GM12872 (cell line): ENCODE measurements around the gene ST6GALNAC6.

Source experiments
- TF ChIP-seq, protein P1 (sequence below): IDR thresholded peaks from 3 replicates; pipeline ENCODE4 v1.5.1; 2011; ENCODE audit warnings: low read depth, mild to moderate bottlenecking, low read length, moderate library complexity; ENCODE audit not compliant: insufficient read depth

Gene ST6GALNAC6

DNA sequence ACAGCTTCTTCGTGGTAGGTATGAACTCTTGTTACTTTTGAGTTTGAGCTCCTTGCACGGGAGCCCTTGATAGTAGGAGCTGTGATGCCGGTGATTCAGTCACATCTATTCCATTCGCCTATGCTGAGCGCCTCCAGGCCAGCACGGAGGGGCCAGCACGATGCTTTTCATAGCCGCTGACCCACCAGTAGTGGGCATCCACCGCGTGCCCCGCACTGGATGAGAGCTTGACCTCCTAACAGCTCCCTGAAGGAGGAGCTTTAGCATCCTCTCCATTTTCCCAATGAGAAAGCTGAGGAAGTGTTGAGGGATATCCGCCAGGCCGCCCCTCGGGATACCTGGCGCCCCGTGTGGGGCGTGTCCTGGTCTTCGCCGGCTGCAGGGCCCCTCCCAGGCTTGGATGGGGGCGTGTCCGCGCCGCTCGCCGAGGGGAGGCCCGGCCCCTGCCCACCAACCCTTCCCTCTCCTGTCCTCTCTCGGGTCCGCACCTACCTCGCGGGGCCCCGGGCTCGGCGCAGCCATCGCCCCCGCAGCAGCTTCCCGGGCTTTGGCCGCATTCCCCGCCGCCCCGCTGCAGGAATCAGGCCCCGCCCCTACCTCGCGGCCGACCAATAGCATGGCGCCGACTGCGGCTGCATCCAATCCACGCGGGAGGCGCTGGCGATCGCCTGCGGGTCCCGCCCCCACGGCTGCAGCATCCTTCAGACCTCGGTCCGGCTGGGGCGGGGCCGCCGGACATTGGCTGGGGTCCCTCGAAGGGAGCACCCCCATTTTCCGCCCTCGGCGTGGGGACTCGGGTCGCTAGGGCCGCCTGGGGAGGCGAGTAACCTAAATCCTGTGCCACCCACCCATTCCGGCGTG is 31.1 kb upstream of the ST6GALNAC6 start, which contains the start of gene PIP5KL1:
Gene PIP5KL1 (minus strand): TSS at position 547 of the 861 bp plus-strand sequence. CDS start 25 bp downstream, at position 522.
- TF ChIP-seq, protein P1, sequence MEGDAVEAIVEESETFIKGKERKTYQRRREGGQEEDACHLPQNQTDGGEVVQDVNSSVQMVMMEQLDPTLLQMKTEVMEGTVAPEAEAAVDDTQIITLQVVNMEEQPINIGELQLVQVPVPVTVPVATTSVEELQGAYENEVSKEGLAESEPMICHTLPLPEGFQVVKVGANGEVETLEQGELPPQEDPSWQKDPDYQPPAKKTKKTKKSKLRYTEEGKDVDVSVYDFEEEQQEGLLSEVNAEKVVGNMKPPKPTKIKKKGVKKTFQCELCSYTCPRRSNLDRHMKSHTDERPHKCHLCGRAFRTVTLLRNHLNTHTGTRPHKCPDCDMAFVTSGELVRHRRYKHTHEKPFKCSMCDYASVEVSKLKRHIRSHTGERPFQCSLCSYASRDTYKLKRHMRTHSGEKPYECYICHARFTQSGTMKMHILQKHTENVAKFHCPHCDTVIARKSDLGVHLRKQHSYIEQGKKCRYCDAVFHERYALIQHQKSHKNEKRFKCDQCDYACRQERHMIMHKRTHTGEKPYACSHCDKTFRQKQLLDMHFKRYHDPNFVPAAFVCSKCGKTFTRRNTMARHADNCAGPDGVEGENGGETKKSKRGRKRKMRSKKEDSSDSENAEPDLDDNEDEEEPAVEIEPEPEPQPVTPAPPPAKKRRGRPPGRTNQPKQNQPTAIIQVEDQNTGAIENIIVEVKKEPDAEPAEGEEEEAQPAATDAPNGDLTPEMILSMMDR, result 0 out of 3 replicates have a peak, but pooled peaks have one; percentile 9

DNA sequence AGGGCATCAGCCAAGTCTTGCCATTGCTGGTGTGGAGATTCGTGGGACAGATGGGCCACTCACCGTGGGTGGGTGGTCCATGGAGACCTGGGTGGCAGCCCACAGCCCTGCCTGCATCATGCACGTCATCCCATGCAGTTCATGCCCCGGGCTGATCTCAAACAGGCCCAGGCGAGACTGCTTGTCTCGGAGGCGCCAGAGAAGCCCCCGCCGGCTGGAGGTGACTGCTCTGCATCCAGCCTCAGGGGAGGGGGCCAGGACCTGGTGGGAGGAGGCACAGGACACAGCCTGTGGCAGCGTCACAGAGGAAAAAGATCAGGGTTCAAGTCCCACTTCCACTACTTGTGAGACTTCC is 30.2 kb upstream of the ST6GALNAC6 start:
- TF ChIP-seq, protein P1, result no peak

DNA sequence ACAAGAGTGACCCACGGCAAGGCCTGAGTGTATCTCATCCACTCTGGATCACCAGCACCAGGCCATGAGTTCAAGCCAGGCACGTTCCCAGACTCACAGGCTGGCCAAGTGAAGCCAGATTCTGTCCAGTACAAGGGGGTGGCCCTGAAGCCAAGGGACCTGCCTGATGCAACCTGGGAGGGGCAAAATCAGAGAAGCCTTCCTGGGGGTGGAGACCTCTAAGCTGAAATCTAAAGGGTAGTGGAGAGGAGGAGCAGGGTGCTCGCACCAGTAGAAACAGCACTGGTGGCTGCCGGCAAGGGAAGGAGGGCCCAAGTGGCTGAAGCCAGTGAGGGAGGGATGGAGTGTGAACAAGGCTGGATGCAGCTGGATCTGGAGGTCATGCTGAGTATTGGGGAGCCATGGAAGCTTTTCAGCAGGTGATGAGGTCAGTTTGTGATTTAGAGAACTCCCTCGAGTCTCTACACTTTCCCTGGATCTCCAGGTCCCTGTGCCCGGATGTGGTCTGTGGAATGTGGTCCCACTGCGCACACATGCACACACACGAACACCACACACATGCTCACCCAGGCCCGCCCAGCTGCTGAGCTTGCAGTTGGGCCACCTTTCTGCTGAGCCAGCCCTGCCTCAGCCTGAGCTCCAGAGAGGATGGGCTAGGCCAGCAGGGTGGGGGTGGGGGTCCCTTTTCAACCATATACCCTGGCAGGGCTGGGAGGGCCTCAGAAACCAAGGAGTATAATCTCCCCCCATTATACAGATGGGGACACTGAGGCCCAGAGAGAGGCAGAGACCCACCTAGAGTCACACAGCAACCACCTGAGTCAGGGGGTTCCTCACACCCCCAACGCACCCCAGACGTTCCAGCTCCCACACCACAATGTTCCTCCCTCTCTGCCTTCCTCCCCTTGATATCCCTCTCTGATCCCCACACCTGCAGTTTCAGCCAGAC is 29.5 kb upstream of the ST6GALNAC6 start:
- TF ChIP-seq, protein P1, result no peak

DNA sequence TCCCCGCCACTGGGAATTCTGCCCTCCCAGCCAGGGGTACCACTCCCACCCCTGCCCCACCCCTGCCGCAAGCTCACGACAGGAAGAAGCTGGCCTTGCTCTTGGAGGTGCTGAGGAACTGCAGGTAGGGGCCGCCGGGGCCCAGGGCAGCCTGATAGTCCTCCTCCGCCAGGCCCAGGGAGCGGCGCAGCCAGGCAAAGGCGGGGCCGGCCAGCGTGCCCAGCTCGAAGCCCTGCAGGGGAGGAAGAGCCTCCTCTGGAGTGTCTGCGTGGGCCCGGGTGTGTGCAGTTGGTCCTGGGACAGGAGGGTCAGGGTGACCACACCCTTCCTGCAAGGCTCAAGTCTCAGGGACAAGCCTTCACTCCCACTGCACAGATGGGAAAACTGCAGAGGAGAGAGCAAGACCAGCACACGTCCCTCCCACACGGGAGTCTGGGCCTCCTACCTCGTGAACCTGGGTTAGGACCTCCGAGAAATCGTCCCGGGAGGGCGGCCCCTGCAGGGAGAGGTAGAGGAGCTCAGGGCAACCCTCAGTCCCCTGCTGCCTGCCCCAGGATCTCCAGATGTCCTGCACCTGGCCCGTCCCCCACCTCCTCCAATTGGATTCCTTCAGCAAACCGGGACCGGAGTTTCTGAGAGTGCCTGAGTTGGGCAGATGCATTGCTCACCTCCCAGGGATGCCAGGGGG is 28.7 kb upstream of the ST6GALNAC6 start:
- TF ChIP-seq, protein P1, result no peak

DNA sequence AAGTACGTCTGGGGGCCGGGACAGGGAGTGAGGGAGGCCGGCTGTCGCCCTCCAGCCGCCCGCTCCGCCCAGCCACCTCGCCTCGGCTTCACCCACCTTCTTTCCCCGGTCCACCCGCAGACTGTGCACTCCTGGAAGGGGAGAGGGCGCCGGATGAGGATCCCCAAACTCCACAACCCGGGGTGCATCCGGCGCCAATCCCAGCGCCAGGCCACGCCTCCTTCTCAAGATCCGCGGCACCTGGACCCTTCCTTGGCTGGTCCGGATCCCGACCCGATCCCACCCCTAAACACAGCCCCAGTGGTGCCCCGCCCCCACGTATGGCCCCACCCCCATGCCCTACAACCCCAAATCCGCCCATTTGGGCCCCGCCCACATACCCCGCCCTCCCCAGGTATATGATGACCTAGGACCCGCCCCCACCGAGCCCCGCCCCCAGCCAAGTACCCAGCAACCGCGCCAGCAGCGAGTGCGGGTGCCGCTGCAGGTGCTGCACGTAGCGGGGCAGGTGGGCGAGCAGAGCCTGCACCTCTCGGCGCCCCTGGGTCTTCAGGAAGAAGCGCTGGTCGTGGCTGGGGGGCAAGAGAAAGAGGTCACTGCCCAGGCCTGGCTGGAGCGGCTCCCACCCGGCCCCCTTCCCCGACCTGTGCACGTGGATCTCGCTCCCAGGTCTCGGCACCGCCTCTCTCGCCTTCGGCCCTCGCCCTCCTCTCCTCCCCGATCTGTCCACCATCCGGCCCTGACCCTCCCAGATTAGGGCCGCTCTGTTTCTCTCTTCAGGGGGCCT is 28.0 kb upstream of the ST6GALNAC6 start:
- TF ChIP-seq, protein P1, result no peak

DNA sequence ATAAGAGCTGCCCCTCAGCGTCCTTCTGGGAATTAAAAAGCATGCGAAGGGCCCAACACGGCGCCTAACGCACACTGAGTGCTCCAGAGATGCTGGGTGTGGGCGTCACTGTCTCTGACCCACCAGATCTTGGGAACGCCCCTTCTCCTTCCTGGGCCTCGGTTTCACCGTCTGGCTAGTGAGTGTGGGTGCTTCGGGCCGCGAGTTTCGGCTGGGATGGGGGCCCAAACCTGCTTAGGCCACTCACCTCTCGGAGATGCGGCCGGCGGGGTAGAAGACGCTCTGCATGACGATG is 27.4 kb upstream of the ST6GALNAC6 start:
- TF ChIP-seq, protein P1, result no peak
